BE2C (cell line): ENCODE measurements around the gene IGLL5.

Experiments
- DNase-seq: peaks from one replicate; pipeline ENCODE4 v3.0.0-alpha.2; 2020
- H3K27me3 ChIP-seq: fragments of 250-450 bp; sonication (Bioruptor Pico); 2 replicates; pipeline ENCODE4 v1.5.1; 2020; ENCODE audit warnings: mild to moderate bottlenecking
- H3K36me3 ChIP-seq: fragments of 250-450 bp; sonication (Bioruptor Pico); 2 replicates; pipeline ENCODE4 v1.5.1; 2020; ENCODE audit warnings: mild to moderate bottlenecking
- H3K4me1 ChIP-seq: fragments of 250-450 bp; sonication (Bioruptor Pico); 2 replicates; pipeline ENCODE4 v1.5.1; 2020
- H3K4me3 ChIP-seq: 2 replicates; pipeline ENCODE4 v1.5.1; 2011; ENCODE audit warnings: low read depth, low read length
- H3K9me3 ChIP-seq: fragments of 250-450 bp; sonication (Bioruptor Pico); 2 replicates; pipeline ENCODE4 v1.5.1; 2020
- CTCF ChIP-seq: IDR thresholded peaks from 2 replicates; pipeline ENCODE4 v1.5.1; 2012; ENCODE audit warnings: mild to moderate bottlenecking, low read depth, low read length

IGLL5 gene

GRCh38 chr22:22936180-22936914 is 48.7 kb downstream of the IGLL5 start:
- H3K9me3 ChIP-seq, result no peaks in the 10 kb centered on the region
- TF ChIP-seq CTCF, result no peak
- H3K4me1 ChIP-seq, result no peaks in the 10 kb centered on the region
- DNase-seq, result no peak
- H3K27me3 ChIP-seq, result no peaks in the 10 kb centered on the region
- no peaks in the 10 kb centered on the region for H3K36me3 ChIP-seq
- no peak overlapping the region for H3K4me3 ChIP-seq

- H3K4me3 ChIP-seq, result no peak overlapping the region
- DNase-seq, result no peak
- H3K36me3 ChIP-seq, result no peaks in the 10 kb centered on the region
- no peaks in the 10 kb centered on the region for H3K27me3 ChIP-seq
- no peak for TF ChIP-seq CTCF
- no peaks in the 10 kb centered on the region for H3K9me3 ChIP-seq
- no peaks in the 10 kb centered on the region for H3K4me1 ChIP-seq
These were observed 49.5 kb downstream of the IGLL5 start for GRCh38 chr22:22936915-22937656.

- no peaks in the 10 kb centered on the region for H3K9me3 ChIP-seq
- no peak overlapping the region for H3K4me3 ChIP-seq
- peaks cover 1% of the 10 kb centered on the region; the same call in 1 of the 2 replicates for H3K4me1 ChIP-seq
- H3K36me3 ChIP-seq, result no peaks in the 10 kb centered on the region
- no peaks in the 10 kb centered on the region for H3K27me3 ChIP-seq
- no peak for DNase-seq
- no peak for TF ChIP-seq CTCF
These were observed 50.4 kb downstream of the IGLL5 start for GRCh38 chr22:22937894-22938480.

GRCh38 chr22:22938672-22939587 is 51.3 kb downstream of the IGLL5 start:
- TF ChIP-seq CTCF, result no peak
- no peak for DNase-seq
- H3K9me3 ChIP-seq, result no peaks in the 10 kb centered on the region
- H3K4me3 ChIP-seq, result no peak overlapping the region
- no peaks in the 10 kb centered on the region for H3K27me3 ChIP-seq
- no peaks in the 10 kb centered on the region for H3K36me3 ChIP-seq
- peaks cover 7% of the 10 kb centered on the region; the same call in 1 of the 2 replicates for H3K4me1 ChIP-seq

- no peak for DNase-seq
- H3K4me1 ChIP-seq, result peaks cover 7% of the 10 kb centered on the region; the same call in 1 of the 2 replicates
- H3K9me3 ChIP-seq, result no peaks in the 10 kb centered on the region
- H3K27me3 ChIP-seq, result no peaks in the 10 kb centered on the region
- no peaks in the 10 kb centered on the region for H3K36me3 ChIP-seq
- H3K4me3 ChIP-seq, result no peak overlapping the region
- TF ChIP-seq CTCF, result no peak
These were observed 52.2 kb downstream of the IGLL5 start for GRCh38 chr22:22939588-22940368.
